K562 (cell line): ENCODE data around the gene KLHL33. TPM values are rescaled to one million over a fixed set of nuclear protein-coding genes. Genes with fewer than 3 reads are reported as not detected.

Experiments used
- BRF1 ChIP-seq: IDR thresholded peaks from 3 replicates; pipeline ENCODE4 v1.6.1; 2011; ENCODE audit warnings: borderline replicate concordance, mild to moderate bottlenecking; ENCODE audit not compliant: insufficient read length; ENCODE audit errors: extremely low read depth
- CBX5 ChIP-seq: IDR thresholded peaks from 2 replicates; pipeline ENCODE4 v1.6.1; 2014; ENCODE audit warnings: low read depth, borderline replicate concordance
- FOS ChIP-seq: IDR thresholded peaks from 3 replicates; pipeline ENCODE4 v1.6.1; 2011; ENCODE audit not compliant: insufficient read length; ENCODE audit errors: extremely low read depth
- FOXK1 ChIP-seq: sonication (generic); formaldehyde crosslinking; IDR thresholded peaks from 2 replicates; pipeline ENCODE4 v1.8.0; 2022; ENCODE audit warnings: missing genetic modification reagents, mild to moderate bottlenecking, borderline replicate concordance
- GATAD2A ChIP-seq: fragments of 450-650 bp; IDR thresholded peaks from 2 replicates; pipeline ENCODE4 v1.6.1; 2017
- HNRNPLL ChIP-seq: fragments of 200-400 bp; formaldehyde crosslinking; IDR thresholded peaks from 2 replicates; pipeline ENCODE4 v1.6.1; 2017; ENCODE audit warnings: low read length, low read depth, mild to moderate bottlenecking; ENCODE audit not compliant: poor library complexity, severe bottlenecking
- JUND ChIP-seq, 2 experiments: IDR thresholded peaks; 2 replicates in 1 of 2; 3 replicates in 1 of 2; pipeline ENCODE4 v1.6.1; 2011; ENCODE audit warnings: borderline replicate concordance in 2 of 2, low read depth in 2 of 2, low read length in 2 of 2, improper control_type of control experiment in 1 of 2, missing biosample characterization in 1 of 2, missing genetic modification characterization in 1 of 2, missing genetic modification reagents in 1 of 2
- POLR2AphosphoS2 ChIP-seq: IDR thresholded peaks from 2 replicates; pipeline ENCODE4 v1.6.1; 2012; ENCODE audit warnings: low read length, improper control_type of control experiment
- RNF2 ChIP-seq: sonication (generic); IDR thresholded peaks from 2 replicates; pipeline ENCODE4 v1.6.1; 2016
- SP1 ChIP-seq: sonication (generic); formaldehyde crosslinking; IDR thresholded peaks from 2 replicates; pipeline ENCODE4 v1.8.1; 2022; ENCODE audit warnings: mild to moderate bottlenecking, missing genetic modification reagents
- SUPT5H ChIP-seq: fragments of 450-650 bp; IDR thresholded peaks from 2 replicates; pipeline ENCODE4 v1.6.1; 2016
- ZNF263 ChIP-seq: sonication (generic); formaldehyde crosslinking; IDR thresholded peaks from 2 replicates; pipeline ENCODE4 v1.8.0; 2022; ENCODE audit warnings: mild to moderate bottlenecking, missing genetic modification reagents, borderline replicate concordance
- ZNF449 ChIP-seq: fragments of 250-450 bp; sonication (Bioruptor Pico); IDR thresholded peaks from 2 replicates; pipeline ENCODE4 v1.8.0; 2022; ENCODE audit warnings: moderate library complexity, mild to moderate bottlenecking, inconsistent platforms
- polyA plus RNA-seq, 8 experiments: library from polyadenylated mRNA; depleted of rRNA in 4 of 8; stranded (reverse) in 5 of 8; unstranded in 3 of 8; fragments of >200 nt; fragmentation: Nextera tagmentation in 2 of 8; fragmentation: Illumina TruSeq in 1 of 8; extraction: Ambion mirVana in 2 of 8; extraction: Trizol in 1 of 8; gene quantifications; 2 replicates each; pipeline versions ENCODE4 v1.2.1 to v1.2.3, GENCODE V29; 2011 to 2014; ENCODE audit warnings: inconsistent platforms in 1 of 8, missing spikeins in 1 of 8
- total RNA-seq, 7 experiments: library from RNA; depleted of rRNA in 6 of 7; stranded (reverse); fragments of >200 nt in 6 of 7; fragmentation: Illumina TruSeq in 2 of 7; extraction: Trizol in 2 of 7; gene quantifications; 2 replicates each; pipeline versions ENCODE4 v1.2.1 to v1.2.3, GENCODE V29; 2011 to 2021; ENCODE audit warnings: low replicate concordance in 1 of 7
- TF ChIP-seq, protein P1 (sequence below): fragments of 250-450 bp; sonication (Bioruptor Pico); IDR thresholded peaks from 2 replicates; pipeline ENCODE4 v1.5.1; 2021; ENCODE audit warnings: mild to moderate bottlenecking
- TF ChIP-seq, protein P2 (sequence below): fragments of 250-450 bp; sonication (Bioruptor Pico); IDR thresholded peaks from 2 replicates; pipeline ENCODE4 v1.4.0; 2020
- TF ChIP-seq, protein P3 (sequence below): fragments of 450-650 bp; IDR thresholded peaks from 2 replicates; pipeline ENCODE4 v1.6.1; 2016; ENCODE audit warnings: antibody characterized with exemption

The KLHL33 gene
- total and polyA plus RNA-seq, 9 of the 15 experiments (the other 6 are each of a cell fraction or from before 2014, with no cell fraction given), result 0.04 to 0.27 (median 0.13) TPM; not detected in 6

DNA sequence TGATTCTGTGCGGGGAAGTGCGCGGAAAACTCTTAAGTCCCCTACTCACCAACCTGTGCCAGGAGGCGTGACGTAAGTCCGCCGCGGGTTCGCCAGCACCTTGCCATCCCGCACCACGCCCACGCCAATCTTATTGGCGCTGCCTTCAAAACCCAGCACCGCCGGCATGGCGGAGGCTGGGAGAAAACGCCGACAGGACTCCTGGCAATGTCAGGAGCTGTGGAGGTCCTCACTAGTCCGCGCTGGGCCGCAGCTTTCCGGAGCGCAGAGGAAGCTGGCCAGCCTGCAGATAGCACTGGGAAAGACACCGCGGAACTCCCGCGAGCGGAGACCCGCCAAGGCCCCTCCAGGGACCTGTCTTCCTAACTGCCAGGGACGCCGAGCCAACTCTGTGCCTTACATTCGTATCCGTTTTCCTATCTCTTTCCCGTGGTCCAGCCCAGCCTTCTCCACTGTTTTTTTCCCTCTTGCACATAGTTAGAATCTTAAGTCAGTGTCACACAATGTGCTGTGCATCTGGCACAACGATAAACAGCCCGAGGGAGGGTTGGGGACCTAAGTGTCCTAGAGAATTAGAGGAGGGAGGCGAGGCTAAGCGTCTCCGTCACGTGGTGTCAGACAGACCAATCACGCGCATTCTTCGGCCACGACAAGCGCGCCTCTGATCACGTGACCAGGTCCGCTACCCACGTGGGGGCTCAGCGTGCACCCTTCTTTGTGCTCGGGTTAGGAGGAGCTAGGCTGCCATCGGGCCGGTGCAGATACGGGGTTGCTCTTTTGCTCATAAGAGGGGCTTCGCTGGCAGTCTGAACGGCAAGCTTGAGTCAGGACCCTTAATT is 18.8 kb upstream of the KLHL33 start, which contains the start of the genes APEX1 and OSGEP (continued):
- TF ChIP-seq, protein P1, sequence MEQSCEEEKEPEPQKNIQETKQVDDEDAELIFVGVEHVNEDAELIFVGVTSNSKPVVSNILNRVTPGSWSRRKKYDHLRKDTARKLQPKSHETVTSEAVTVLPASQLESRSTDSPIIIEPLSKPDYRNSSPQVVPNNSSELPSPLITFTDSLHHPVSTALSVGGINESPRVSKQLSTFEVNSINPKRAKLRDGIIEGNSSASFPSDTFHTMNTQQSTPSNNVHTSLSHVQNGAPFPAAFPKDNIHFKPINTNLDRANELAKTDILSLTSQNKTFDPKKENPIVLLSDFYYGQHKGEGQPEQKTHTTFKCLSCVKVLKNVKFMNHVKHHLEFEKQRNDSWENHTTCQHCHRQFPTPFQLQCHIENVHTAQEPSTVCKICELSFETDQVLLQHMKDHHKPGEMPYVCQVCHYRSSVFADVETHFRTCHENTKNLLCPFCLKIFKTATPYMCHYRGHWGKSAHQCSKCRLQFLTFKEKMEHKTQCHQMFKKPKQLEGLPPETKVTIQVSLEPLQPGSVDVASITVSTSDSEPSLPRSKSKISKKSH (CRISPR knock-in tag), result no peak
- TF ChIP-seq ZNF263 (CRISPR knock-in tag), result peak; percentile 34; the same call in 1 of the 2 replicates
- peak; percentile 56 for TF ChIP-seq HNRNPLL
- TF ChIP-seq SP1 (CRISPR knock-in tag), result peak; percentile 62
- TF ChIP-seq, protein P2, sequence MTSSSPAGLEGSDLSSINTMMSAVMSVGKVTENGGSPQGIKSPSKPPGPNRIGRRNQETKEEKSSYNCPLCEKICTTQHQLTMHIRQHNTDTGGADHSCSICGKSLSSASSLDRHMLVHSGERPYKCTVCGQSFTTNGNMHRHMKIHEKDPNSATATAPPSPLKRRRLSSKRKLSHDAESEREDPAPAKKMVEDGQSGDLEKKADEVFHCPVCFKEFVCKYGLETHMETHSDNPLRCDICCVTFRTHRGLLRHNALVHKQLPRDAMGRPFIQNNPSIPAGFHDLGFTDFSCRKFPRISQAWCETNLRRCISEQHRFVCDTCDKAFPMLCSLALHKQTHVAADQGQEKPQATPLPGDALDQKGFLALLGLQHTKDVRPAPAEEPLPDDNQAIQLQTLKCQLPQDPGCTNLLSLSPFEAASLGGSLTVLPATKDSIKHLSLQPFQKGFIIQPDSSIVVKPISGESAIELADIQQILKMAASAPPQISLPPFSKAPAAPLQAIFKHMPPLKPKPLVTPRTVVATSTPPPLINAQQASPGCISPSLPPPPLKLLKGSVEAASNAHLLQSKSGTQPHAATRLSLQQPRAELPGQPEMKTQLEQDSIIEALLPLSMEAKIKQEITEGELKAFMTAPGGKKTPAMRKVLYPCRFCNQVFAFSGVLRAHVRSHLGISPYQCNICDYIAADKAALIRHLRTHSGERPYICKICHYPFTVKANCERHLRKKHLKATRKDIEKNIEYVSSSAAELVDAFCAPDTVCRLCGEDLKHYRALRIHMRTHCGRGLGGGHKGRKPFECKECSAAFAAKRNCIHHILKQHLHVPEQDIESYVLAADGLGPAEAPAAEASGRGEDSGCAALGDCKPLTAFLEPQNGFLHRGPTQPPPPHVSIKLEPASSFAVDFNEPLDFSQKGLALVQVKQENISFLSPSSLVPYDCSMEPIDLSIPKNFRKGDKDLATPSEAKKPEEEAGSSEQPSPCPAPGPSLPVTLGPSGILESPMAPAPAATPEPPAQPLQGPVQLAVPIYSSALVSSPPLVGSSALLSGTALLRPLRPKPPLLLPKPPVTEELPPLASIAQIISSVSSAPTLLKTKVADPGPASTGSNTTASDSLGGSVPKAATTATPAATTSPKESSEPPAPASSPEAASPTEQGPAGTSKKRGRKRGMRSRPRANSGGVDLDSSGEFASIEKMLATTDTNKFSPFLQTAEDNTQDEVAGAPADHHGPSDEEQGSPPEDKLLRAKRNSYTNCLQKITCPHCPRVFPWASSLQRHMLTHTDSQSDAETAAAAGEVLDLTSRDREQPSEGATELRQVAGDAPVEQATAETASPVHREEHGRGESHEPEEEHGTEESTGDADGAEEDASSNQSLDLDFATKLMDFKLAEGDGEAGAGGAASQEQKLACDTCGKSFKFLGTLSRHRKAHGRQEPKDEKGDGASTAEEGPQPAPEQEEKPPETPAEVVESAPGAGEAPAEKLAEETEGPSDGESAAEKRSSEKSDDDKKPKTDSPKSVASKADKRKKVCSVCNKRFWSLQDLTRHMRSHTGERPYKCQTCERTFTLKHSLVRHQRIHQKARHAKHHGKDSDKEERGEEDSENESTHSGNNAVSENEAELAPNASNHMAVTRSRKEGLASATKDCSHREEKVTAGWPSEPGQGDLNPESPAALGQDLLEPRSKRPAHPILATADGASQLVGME, result 0 out of 2 replicates have a peak, but pooled peaks have one; percentile 56
- TF ChIP-seq SUPT5H, result peak; percentile 72
- TF ChIP-seq BRF1, result no peak
- TF ChIP-seq CBX5, result no peak
- TF ChIP-seq, protein P3, sequence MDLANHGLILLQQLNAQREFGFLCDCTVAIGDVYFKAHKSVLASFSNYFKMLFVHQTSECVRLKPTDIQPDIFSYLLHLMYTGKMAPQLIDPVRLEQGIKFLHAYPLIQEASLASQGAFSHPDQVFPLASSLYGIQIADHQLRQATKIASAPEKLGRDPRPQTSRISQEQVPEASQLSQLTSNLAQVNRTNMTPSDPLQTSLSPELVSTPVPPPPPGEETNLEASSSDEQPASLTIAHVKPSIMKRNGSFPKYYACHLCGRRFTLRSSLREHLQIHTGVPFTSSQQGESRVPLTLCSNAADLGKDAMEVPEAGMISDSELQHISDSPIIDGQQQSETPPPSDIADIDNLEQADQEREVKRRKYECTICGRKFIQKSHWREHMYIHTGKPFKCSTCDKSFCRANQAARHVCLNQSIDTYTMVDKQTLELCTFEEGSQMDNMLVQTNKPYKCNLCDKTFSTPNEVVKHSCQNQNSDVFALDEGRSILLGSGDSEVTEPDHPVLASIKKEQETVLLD, result peak; percentile 42; the same call in 1 of the 2 replicates
- TF ChIP-seq FOXK1 (CRISPR knock-in tag), result 0 out of 2 replicates have a peak, but pooled peaks have one; percentile 23
- no peak for TF ChIP-seq POLR2AphosphoS2
- peak; percentile 88 for TF ChIP-seq FOS
- TF ChIP-seq GATAD2A, result 0 out of 2 replicates have a peak, but pooled peaks have one; percentile 13
- TF ChIP-seq RNF2, result peak; percentile 50; the same call in 1 of the 2 replicates
- peak; percentile 35; the same call in 1 of the 2 replicates for TF ChIP-seq ZNF449 (CRISPR knock-in tag)
- peak; percentile 36 for TF ChIP-seq JUND (IDR thresholded peaks at IDR 0.05; ENCODE audit: borderline replicate concordance, low read depth, low read length)
- no peak; the same call in 1 of the 3 replicates for TF ChIP-seq JUND (tag; IDR thresholded peaks at IDR 0.05; ENCODE audit: borderline replicate concordance, low read depth, low read length)
